Measurements from ENCODE around the gene NDST4. TPM values are rescaled to one million over a fixed set of nuclear protein-coding genes. Genes with fewer than 3 reads are reported as not detected.
"Not testable (repeated sequence)": the region's sequence is repeated elsewhere in the genome, so short reads cannot be mapped to it uniquely, and the experiment has no call there.

NDST4 gene
- total RNA-seq, 1 donor from 2014 or later, result not detected

DNA sequence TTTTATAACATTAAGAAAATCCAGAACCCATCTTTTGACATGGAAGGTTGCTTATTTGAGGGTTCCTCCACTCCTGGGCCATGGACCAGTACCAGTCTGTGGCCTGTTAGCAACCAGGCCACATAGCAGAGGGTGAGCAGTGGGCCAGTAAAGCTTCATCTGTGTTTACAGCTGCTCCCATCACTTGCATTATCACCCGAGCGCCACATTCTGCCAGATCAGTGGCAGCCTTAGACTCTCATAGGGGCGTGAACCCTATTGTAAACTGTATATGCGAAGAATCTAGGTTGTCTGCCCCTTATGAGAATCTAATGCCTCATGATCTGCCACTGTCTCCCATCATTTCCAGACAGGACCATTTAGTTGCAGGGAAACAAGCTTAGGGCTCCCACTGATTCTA lies 58.6 kb downstream of the NDST4 start:
- DNase-seq (ENCODE audit: low read depth in 2 of 2), result no peak

DNA sequence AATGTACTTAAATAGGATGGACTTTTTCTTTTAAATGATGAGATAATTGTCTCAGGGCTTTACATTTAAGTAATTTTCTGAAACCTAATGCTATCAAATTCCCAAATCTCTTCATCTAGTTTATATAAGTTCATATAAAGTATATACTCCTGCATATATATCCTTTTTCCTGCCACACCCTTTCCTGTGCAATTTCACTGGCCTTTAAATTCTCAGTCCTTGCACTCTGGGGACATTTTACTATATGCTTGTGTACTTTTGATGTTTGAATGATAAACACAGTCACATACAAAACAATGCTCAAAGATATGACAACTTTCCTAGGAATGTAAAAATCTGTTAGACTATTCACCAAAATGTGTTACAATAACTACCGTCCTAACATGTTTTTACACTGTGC lies 60.1 kb downstream of the NDST4 start:
- no peak for DNase-seq (ENCODE audit: low read depth in 2 of 2)

DNA sequence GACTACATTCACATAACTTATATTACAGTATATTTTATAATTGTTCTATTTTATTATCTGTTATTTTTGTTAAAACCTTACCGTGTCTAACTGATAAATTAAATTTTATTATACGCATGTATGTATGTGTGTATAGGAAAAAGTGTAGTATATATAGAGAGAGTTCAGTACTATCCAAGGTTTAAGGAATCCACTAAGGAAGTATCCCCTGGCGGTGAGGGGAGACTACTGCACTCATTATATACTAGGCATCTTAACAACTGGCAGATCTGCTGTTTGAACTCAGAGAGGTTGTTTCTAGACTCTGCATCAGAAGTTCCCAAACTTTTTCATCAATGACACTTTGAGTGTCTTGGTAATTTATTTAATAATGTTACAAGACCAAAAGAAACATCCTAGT lies 70.9 kb downstream of the NDST4 start:
- no peak for DNase-seq (ENCODE audit: low read depth in 2 of 2)

DNA sequence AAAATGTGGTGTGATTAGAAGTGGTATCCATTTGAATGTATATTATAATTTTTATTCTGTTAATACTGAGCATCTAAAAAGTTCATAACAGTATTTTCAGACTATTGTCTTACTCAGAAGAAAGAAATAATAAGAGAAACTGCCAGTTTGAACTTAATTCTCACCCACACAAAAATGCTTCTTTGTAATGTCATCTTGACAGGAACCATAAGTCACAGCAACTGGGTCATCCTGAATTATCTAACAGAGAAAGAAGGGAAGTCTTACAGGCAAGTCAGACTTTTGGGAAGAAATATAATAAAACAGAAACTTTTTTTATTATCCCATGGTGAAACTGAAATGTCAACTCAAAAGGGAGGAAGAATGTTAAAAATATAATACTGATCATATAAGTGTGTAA lies 83.1 kb downstream of the NDST4 start:
- DNase-seq (ENCODE audit: low read depth in 2 of 2), result no peak

DNA sequence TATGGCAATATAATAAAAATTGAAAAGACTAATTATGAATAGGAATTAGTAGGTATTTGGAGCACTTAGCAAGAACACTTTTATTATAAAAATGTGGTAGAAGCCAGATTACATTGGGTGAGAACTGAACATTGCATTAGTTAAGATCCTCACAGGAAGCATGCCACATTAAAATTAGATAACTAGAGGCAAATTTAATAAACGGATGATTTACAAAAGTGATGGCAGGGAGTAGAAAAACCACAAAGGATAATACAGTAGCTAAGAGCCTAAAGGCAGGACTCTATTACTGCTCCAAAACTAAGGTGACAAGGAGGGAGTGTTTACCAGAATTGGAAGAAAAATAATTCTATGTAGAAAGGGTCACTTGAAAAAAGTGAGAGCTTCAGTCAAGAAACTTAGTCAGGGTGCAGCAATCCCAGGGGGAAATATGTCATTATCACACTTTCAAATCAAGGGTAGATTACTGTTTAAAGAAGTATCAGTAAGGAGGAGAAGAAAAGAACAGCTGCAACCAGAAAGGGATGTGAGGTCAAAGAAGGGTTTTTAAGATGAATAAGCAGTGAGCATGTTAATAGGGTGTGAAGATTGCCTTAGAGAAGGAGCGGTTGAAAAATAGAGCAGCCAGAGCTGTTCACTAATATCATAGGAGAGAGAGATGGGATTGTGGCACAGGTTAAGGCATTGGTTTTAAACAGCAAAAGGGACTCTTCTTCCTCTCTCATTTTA lies 84.6 kb downstream of the NDST4 start:
- DNase-seq (ENCODE audit: low read depth in 2 of 2), result no peak

DNA sequence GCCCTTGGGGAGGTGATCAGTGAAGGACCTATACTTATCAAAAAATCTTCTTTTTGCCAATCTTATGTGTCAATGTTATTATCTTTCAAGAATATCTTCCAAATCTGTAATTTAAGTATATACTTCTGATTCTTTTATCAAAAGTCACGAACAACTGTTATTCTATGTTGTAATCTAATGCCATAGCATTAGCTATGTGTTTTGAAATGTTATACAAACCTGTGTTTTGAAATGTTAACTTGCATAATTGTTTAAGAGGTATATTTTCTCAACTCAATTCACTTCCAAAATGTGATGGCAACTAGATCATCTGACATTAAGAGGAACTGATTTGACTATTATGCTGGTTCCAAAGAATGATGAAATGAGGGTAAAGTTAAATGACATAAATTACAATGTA lies 113.5 kb downstream of the NDST4 start:
- DNase-seq (ENCODE audit: low read depth in 2 of 2), result no peak

DNA sequence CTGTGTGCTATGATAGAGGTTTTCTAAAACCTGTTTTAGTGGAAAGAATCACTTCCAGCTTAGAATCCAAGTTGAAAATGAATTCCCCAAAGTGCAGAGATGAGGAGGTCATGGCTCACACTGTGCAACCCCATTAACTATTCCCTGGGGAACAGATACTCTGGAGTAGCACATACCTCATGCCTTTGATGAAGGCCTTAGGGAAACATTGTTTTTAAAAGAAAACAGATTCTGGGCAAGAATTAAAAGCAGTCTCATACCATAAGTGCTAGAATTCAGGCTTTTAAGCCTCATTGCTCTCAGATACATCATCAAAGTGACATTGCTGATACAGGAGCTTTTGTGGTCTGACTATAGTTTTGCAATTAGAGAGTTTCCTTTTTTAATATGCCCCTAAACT lies 115.1 kb downstream of the NDST4 start:
- no peak for DNase-seq (ENCODE audit: low read depth in 2 of 2)

DNA sequence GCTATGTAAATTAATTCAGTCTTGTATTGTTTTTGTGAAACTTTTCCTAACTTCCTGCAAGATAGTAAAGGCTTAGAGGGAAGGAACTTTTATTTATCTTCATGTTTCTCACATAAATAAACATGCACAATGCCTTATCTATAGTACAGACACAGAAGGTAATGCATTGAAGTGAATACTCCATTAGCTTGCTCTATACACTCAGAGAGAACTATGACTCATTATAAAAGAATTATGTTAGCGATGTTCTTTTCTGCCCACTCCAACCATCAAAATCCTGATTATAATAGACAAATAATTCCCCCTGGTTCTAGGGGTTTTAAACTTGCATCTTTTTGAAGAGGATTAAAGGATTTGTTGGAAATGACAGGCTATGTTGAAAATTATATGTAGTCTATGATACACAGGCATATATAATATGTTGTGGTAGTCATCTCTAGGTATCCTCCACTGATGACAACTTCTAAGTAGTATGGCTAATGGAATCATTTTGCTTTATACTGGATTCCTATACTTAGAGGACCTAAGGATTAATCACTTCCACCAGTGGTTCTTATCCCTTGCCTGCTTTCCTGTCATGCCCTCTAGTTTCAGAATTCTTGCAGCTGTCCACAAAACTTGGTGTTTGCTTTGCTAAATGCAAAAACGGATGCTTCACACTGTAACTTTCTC lies 115.7 kb downstream of the NDST4 start:
- no peak for DNase-seq (ENCODE audit: low read depth in 2 of 2)

DNA sequence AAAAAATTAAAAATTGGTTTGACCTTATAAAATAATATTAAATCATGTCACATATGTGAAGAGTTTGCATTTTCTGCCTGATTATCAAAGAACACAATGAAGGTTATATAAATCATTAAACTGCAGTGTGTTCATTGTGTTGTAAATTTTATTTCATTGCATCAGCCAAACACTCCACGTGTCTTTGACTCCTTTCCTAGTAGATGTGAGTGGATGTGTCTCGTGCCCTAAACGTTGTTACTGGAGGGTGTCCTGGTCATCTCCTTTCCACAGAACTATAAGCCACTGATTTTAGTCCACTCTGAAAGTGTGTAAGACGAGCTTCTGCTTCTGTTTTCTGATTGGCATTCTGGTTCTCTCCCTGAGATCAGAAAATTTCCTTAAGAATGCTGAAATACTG lies 127.3 kb downstream of the NDST4 start:
- DNase-seq (ENCODE audit: low read depth in 2 of 2), result no peak

DNA sequence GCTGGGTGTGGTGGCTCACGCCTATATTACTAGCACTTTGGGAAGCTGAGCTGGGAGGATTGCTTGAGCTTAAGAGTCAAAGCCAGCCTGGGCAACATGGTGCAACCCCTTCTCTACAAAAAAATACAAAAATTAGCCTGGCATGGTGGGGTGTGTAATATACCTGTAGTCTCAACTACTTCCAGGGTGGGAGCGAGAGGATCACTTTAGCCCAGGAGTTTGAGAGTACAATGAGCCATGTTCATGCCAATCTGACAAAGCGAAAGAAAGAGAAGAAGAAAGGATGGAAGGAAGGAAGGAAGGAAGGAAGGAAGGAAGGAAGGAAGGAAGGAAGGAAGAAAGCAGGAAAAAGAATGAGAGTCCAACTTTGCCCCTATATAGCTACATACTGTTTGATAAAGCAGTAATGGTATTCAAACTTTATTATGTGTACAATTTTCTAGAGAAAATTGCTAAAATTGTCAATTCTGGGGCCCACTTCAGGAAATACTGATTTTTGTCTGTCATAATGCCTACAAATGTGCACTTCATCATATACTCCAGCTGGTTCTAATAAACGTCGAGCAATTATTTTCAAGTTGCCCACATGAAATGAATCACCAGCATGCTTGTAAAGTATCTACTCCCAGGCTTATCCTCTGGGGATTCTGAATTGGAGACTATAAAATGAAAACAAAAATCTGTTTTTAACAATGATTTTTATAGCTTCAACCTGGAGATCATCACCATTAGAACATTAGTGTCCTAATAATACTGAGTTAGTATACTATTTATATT lies 132.3 kb downstream of the NDST4 start:
- DNase-seq (ENCODE audit: low read depth in 2 of 2), result no peak

DNA sequence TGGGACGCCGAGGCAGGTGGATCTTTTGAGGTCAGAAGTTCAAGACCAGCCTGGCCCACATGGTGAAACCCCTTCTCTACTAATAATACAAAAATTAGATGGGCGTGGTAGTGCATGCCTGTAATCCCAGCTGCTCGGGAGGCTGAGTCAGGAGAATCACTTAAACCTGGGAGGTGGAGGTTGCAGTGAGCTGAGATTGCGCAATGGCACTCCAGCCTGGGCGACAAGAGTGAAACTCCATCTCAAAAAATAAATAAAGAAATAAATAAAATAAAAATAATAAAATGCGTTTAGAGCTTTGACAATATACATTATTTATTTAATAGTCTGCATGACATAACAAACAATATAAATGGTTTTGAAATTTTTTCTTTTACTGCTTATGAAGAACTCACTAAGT lies 133.0 kb downstream of the NDST4 start:
- not testable (repeated sequence) for DNase-seq (ENCODE audit: low read depth in 2 of 2)

DNA sequence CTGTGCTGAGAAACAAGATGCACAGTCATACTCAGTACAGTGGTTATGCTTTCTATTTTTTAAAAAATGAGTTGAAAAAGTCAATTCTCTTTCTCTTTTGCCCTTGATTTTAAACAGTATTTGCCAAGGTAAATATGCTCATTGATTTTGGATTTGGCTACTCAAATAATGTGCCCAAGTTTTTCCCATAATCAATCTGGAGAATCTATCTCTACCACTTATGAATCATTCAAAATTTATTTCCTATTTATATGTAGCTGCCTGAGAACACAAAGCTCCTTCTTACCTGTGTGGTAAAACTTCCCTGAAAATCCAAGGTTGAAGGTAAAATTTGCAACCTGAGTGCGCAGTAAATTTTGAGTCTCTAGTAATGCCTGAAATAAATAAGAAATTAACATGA lies 136.5 kb downstream of the NDST4 start:
- no peak for DNase-seq (ENCODE audit: low read depth in 2 of 2)

DNA sequence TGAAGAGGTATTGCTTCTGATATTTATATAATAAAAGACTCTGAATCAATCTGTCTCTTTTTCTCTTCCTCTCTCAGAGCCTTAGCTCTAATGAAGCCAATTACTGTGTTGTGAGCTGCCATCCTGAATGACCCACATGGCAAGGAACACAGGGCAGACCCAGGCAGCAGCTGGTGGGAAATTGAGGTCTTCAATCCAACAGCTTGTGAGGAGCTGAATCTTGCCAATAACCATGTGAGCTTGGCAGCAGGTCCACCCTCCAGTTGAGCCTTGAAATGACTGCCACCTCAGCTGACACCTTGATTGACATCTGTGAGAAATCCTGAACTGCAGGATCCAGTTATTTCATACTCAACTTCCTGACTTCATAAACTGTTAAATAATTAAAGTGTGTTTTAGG lies 149.4 kb downstream of the NDST4 start:
- DNase-seq (ENCODE audit: low read depth in 2 of 2), result no peak

DNA sequence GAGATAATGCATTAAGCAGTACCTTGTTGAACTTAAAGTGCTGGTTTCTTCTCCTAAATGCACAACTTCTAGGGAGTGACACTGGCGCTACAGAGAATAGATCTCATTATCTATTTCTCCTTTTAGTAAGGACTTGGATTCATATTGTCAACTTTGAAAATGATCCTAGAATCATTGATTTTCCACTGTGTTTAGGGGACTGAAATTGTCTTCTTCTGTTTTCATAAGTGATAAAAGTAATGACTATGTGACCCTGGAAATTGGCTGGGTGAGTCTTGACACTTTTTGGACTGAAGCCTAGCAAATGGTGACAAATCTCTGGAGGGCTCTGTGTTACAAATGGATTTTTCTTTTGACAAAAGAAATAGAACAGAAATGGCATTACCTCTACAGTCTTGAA lies 167.8 kb downstream of the NDST4 start:
- no peak for DNase-seq (ENCODE audit: low read depth in 2 of 2)

DNA sequence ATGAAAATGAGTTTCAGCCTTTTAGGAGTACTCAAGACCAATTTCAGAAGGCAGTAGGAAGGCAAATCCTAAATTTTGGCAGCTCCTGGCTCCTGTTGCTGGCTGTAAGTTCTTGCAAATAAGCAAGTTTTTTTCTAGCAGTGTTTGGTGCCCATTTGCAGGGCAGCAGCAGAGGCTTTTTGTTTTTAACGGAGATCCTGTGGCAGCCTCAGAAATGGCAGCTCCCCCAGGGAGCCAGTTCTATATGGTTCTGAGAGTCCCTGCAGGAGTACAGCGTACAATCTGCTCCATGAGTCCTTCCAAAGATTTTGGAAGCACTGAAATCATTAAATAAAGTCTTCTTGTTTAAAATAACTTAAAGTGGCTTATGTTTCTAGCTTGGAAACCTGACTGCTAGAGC lies 171.9 kb downstream of the NDST4 start:
- DNase-seq (ENCODE audit: low read depth in 2 of 2), result no peak

DNA sequence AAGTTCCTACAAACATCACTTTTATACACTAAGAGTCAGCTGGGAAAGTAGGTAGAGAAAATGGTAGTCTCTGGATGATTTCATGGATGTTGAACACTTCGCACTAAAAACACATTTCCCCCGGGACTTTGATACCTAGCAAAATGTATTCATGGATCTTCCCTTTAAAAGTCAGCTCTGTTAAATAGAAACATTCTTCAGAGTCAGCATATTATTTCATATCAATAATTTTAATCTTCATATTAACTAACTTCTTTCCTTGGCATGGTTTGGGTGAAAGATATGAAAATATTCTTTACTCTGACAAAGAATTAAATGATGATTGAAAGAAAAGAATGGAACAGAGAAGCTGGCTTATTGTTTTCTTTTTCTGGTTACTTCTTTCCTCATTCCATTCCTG lies 185.5 kb downstream of the NDST4 start:
- no peak for DNase-seq (ENCODE audit: low read depth in 2 of 2)

DNA sequence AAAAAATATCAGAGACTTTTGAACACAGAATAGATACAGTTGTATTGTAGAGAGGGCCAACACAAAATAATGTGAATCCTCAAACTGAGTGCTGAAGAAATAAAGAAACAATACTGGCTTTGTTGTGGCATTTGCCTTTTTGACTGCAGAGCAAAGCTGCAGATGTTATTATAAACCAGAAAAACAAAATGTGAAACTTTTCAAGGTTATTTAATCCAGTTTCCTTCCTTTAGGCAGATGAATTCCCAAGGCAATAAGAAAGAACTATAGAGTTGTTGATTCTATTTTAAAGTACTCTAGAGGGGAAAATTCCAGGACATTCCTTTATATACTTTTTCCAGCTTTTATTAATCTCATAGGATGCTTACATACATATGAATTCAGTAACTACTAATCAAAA lies 186.8 kb downstream of the NDST4 start:
- DNase-seq (ENCODE audit: low read depth in 2 of 2), result no peak

DNA sequence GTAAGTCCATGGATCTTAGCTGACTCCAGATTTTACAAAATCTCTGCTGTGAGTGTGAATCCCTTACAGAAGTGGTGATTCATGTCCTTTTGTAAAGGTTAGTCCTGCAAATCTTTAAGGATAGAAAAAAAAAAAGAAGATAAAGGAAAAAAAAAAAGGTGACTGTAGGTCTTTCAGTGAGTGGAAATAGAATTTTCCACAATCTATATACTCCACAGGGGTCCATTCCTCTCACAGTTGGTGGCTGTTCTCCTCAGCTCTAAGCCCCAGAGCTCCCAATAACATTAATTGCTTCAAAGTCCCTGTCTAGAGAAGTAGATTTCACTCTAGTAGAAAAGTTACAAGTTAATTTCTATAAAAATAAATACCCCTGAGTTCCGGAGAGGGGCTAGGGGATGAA lies 189.1 kb downstream of the NDST4 start:
- DNase-seq (ENCODE audit: low read depth in 2 of 2), result no peak

DNA sequence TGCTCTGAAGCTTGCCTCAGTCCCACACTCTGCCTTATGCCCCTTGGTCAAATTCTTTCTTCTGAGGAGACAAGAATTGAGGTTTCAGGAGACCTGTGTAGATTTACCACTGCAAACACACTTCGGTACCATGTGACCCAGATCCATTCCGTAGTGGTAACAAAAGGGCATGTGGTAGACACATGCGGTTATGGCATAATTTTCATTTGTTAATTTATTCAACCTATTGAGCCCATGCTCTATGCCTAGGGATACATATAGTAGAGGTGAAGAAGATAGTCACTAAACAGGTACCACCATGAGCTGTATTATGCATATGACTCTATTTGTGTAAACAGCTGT lies 190.9 kb downstream of the NDST4 start:
- no peak for DNase-seq (ENCODE audit: low read depth in 2 of 2)

DNA sequence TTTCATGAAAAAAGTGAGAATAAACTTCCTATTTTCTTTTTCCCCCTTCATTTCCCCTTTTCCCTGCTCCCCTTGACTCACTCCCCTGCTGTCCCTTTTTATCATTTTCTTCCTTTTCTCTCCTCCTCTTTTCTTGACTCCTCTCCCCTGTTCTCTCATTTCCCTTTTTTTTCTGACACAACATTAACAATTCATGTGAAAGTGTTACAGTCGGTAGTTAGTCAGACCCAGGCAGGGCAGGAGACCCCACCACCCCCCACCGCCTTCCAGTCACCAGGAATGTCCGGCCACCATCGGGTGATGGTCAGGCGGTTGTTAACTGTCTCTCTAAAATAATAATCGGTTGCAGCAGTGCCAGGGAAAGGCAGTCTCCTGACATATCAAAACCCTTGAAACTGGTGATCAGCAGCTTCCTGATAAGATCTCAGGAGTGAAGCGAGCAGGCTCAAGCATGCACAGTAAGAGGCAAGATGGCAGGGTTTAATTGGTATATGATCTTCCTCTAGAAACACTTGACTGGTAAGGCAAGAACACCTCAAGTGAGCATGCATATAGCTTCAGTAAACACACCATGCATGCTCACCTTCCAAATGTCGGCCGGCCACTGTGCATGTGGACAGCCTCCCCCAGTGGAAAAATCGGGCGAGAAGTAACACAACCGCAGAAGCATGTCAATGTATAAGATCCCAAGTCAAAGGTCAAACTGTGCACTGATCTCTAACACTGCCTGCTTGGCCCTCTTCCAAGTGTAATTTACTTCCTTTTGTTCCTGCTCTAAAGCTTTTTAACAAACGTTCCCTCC lies 191.4 kb downstream of the NDST4 start:
- no peak for DNase-seq (ENCODE audit: low read depth in 2 of 2)

DNA sequence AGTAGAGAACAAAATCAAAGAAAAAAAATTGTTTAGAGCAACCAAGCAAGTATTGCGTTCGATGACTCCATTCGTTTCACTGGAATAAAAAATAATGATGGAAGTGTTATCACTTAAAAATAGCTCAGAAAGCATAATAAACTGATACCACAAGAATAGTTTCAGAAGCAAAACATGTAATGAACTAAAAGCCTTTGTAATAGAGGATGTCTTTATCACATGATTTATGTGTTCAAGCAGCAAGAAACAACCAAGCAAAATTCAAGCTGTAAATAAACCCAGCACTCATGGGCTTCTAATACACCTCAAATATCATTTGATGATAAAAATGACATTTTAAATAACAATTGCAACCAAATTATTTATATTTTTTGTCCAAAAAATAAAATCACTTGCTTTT lies 192.2 kb downstream of the NDST4 start:
- no peak for DNase-seq (ENCODE audit: low read depth in 2 of 2)

DNA sequence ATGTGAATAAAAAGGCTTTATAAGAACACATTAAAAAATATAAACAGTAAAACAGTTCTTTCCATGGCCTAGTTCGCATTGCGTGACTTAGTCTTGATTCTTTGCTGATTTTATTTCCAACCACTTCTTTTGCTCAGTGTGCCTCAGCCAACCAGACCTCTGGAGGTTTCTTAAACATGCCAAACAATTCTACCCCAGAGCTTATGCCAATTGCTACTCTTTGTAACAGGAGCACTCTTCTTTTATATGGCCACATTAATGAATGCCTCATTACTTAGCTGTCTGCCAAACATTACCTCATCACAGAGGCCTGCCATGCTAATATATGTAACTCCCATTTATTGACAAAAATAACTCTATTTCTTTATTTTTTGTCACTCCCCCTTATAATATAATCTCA lies 202.3 kb downstream of the NDST4 start:
- DNase-seq (ENCODE audit: low read depth in 2 of 2), result no peak
